ENCODE measurements around the gene FCAMR. TPM values are rescaled to one million over a fixed set of nuclear protein-coding genes. Genes with fewer than 3 reads are reported as not detected.

The FCAMR gene
- total and polyA plus RNA-seq, 2 experiments from 2014 or later: not detected

DNA sequence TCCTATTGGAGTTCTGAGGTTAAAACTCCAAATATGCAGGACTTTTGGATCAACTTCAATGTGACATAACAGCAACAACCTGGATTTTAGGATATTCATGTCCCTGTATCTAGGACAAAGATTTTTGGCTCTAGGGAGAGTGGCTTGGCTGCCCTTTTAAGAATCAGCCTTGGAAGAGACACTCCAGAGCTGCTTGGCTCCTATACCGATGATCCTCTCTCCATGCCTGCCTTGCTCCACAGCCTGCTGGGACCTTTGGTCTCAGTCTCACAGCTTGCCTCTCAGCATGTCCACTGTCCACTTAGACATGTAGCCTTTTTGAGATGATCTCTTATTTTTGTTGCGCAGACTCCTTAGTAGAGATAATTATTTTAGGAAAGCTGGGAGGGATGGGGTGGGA lies 44.0 kb downstream of the FCAMR start:
- Histone ChIP-seq H3K27ac (ENCODE audit: low read depth) (no peak overlapping the region), H3K4me3 (no peak overlapping the region), H3K79me2 (replicated peaks; ENCODE audit: insufficient read depth) (no peaks in the 10 kb centered on the region), H2AFZ (no peak overlapping the region), H3K4me1 (ENCODE audit: insufficient read depth) (no peaks in the 10 kb centered on the region), H3K9me2 (ENCODE audit: insufficient read depth) (no peaks in the 10 kb centered on the region), H3K36me3 (ENCODE audit: insufficient read depth) (no peaks in the 10 kb centered on the region), H3F3A (replicated peaks; ENCODE audit: low read depth) (no peaks in the 10 kb centered on the region), H3K4me2 (no peak overlapping the region), H4K20me1 (replicated peaks; ENCODE audit: insufficient read depth) (no peaks in the 10 kb centered on the region), H3K27me3 (ENCODE audit: insufficient read depth) (no peaks in the 10 kb centered on the region)
- Mint-ChIP-seq H3K27ac (no peak overlapping the region), H3K4me3 (no peak overlapping the region), H3K9me3 (no peaks in the 10 kb centered on the region), H3K36me3 (ENCODE audit: low read depth) (no peaks in the 10 kb centered on the region), H3K27me3 (ENCODE audit: insufficient read depth, low read depth, poor library complexity) (peaks cover 2% of the 10 kb centered on the region), H3K4me1 (no peaks in the 10 kb centered on the region)
- no peak for DNase-seq (ENCODE audit: low spot score)
- no peak for TF ChIP-seq ETS1 (IDR thresholded peaks at IDR 0.05)
- no peak for TF ChIP-seq EZH2phosphoT487 (IDR thresholded peaks at IDR 0.05; ENCODE audit: unreplicated experiment)
- no peak for TF ChIP-seq ZNF114 (CRISPR knock-in tag; IDR thresholded peaks at IDR 0.05)
- TF ChIP-seq CREB1 (CRISPR knock-in tag; IDR thresholded peaks at IDR 0.05; ENCODE audit: low read depth): no peak
- TF ChIP-seq, protein P1, sequence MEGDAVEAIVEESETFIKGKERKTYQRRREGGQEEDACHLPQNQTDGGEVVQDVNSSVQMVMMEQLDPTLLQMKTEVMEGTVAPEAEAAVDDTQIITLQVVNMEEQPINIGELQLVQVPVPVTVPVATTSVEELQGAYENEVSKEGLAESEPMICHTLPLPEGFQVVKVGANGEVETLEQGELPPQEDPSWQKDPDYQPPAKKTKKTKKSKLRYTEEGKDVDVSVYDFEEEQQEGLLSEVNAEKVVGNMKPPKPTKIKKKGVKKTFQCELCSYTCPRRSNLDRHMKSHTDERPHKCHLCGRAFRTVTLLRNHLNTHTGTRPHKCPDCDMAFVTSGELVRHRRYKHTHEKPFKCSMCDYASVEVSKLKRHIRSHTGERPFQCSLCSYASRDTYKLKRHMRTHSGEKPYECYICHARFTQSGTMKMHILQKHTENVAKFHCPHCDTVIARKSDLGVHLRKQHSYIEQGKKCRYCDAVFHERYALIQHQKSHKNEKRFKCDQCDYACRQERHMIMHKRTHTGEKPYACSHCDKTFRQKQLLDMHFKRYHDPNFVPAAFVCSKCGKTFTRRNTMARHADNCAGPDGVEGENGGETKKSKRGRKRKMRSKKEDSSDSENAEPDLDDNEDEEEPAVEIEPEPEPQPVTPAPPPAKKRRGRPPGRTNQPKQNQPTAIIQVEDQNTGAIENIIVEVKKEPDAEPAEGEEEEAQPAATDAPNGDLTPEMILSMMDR (conservative IDR thresholded peaks at IDR 0.05; ENCODE audit: low read depth in 2 of 2): no peak
- TF ChIP-seq NANOG (IDR thresholded peaks at IDR 0.05; ENCODE audit: borderline replicate concordance): no peak
- TF ChIP-seq STAT1 (IDR thresholded peaks at IDR 0.05; ENCODE audit: unreplicated experiment): no peak
- TF ChIP-seq POLR2AphosphoS5 (IDR thresholded peaks at IDR 0.05; ENCODE audit: low read depth): no peak
- TF ChIP-seq, protein P2, sequence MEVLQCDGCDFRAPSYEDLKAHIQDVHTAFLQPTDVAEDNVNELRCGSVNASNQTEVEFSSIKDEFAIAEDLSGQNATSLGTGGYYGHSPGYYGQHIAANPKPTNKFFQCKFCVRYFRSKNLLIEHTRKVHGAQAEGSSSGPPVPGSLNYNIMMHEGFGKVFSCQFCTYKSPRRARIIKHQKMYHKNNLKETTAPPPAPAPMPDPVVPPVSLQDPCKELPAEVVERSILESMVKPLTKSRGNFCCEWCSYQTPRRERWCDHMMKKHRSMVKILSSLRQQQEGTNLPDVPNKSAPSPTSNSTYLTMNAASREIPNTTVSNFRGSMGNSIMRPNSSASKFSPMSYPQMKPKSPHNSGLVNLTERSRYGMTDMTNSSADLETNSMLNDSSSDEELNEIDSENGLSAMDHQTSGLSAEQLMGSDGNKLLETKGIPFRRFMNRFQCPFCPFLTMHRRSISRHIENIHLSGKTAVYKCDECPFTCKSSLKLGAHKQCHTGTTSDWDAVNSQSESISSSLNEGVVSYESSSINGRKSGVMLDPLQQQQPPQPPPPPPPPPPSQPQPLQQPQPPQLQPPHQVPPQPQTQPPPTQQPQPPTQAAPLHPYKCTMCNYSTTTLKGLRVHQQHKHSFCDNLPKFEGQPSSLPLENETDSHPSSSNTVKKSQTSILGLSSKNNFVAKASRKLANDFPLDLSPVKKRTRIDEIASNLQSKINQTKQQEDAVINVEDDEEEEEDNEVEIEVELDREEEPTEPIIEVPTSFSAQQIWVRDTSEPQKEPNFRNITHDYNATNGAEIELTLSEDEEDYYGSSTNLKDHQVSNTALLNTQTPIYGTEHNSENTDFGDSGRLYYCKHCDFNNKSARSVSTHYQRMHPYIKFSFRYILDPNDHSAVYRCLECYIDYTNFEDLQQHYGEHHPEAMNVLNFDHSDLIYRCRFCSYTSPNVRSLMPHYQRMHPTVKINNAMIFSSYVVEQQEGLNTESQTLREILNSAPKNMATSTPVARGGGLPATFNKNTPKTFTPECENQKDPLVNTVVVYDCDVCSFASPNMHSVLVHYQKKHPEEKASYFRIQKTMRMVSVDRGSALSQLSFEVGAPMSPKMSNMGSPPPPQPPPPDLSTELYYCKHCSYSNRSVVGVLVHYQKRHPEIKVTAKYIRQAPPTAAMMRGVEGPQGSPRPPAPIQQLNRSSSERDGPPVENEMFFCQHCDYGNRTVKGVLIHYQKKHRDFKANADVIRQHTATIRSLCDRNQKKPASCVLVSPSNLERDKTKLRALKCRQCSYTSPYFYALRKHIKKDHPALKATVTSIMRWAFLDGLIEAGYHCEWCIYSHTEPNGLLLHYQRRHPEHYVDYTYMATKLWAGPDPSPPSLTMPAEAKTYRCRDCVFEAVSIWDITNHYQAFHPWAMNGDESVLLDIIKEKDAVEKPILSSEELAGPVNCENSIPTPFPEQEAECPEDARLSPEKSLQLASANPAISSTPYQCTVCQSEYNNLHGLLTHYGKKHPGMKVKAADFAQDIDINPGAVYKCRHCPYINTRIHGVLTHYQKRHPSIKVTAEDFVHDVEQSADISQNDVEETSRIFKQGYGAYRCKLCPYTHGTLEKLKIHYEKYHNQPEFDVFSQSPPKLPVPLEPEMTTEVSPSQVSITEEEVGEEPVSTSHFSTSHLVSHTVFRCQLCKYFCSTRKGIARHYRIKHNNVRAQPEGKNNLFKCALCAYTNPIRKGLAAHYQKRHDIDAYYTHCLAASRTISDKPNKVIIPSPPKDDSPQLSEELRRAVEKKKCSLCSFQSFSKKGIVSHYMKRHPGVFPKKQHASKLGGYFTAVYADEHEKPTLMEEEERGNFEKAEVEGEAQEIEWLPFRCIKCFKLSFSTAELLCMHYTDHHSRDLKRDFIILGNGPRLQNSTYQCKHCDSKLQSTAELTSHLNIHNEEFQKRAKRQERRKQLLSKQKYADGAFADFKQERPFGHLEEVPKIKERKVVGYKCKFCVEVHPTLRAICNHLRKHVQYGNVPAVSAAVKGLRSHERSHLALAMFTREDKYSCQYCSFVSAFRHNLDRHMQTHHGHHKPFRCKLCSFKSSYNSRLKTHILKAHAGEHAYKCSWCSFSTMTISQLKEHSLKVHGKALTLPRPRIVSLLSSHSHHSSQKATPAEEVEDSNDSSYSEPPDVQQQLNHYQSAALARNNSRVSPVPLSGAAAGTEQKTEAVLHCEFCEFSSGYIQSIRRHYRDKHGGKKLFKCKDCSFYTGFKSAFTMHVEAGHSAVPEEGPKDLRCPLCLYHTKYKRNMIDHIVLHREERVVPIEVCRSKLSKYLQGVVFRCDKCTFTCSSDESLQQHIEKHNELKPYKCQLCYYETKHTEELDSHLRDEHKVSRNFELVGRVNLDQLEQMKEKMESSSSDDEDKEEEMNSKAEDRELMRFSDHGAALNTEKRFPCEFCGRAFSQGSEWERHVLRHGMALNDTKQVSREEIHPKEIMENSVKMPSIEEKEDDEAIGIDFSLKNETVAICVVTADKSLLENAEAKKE (CRISPR knock-in tag; IDR thresholded peaks at IDR 0.05): no peak
- TF ChIP-seq JUNB (IDR thresholded peaks at IDR 0.05; ENCODE audit: unreplicated experiment): no peak
- TF ChIP-seq ZNF331 (CRISPR knock-in tag; IDR thresholded peaks at IDR 0.05; ENCODE audit: low read depth): no peak
- TF ChIP-seq, protein P3, sequence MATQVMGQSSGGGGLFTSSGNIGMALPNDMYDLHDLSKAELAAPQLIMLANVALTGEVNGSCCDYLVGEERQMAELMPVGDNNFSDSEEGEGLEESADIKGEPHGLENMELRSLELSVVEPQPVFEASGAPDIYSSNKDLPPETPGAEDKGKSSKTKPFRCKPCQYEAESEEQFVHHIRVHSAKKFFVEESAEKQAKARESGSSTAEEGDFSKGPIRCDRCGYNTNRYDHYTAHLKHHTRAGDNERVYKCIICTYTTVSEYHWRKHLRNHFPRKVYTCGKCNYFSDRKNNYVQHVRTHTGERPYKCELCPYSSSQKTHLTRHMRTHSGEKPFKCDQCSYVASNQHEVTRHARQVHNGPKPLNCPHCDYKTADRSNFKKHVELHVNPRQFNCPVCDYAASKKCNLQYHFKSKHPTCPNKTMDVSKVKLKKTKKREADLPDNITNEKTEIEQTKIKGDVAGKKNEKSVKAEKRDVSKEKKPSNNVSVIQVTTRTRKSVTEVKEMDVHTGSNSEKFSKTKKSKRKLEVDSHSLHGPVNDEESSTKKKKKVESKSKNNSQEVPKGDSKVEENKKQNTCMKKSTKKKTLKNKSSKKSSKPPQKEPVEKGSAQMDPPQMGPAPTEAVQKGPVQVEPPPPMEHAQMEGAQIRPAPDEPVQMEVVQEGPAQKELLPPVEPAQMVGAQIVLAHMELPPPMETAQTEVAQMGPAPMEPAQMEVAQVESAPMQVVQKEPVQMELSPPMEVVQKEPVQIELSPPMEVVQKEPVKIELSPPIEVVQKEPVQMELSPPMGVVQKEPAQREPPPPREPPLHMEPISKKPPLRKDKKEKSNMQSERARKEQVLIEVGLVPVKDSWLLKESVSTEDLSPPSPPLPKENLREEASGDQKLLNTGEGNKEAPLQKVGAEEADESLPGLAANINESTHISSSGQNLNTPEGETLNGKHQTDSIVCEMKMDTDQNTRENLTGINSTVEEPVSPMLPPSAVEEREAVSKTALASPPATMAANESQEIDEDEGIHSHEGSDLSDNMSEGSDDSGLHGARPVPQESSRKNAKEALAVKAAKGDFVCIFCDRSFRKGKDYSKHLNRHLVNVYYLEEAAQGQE (IDR thresholded peaks at IDR 0.05; ENCODE audit: unreplicated experiment): no peak
- no peak for TF ChIP-seq EZH2 (IDR thresholded peaks at IDR 0.05; ENCODE audit: low read depth, unreplicated experiment)
- ATAC-seq: no peak

Data from GM23338 (cell line).